IMR-90 (cell line): ENCODE data around the gene ZSWIM5. TPM values are rescaled to one million over a fixed set of nuclear protein-coding genes. Genes with fewer than 3 reads are reported as not detected.

Experiments used
- ATAC-seq: fragments of 200-7000 bp; cut with Tn5 transposase; 2 replicates; pipeline ENCODE4 v1.9.1; 2020; ENCODE audit warnings: low read depth, mild to moderate bottlenecking, moderate library complexity
- BruUV-seq: library from RNA; stranded (reverse); fragments of 400-500 nt; replicated peaks from 2 replicates; lab custom pipeline; 2021; lab: Mats Ljungman, UMichigan
- CTCF ChIA-PET: fragments of 300-600 bp; formaldehyde crosslinking; extraction: SDS; loops from one replicate; lab custom pipeline; 2021; ENCODE audit warnings: antibody characterized with exemption; lab: Yijun Ruan, JAX
- POLR2A ChIA-PET: fragments of 300-600 bp; sonication (Branson Sonifier 250); formaldehyde crosslinking; loops from one replicate; lab custom pipeline; 2022; ENCODE audit warnings: antibody characterized with exemption; ENCODE audit not compliant: unreplicated experiment; lab: Charles Lee
- DNase-seq: peaks from one replicate; pipeline ENCODE4 v3.0.0; 2013
- H2AFZ ChIP-seq: replicated peaks from 2 replicates; pipeline ENCODE3; 2013; ENCODE audit warnings: low read length, mild to moderate bottlenecking; ENCODE audit not compliant: poor library complexity
- H2AK5ac ChIP-seq: 2 replicates; pipeline ENCODE4 v1.6.1; 2013; ENCODE audit warnings: low read depth, low read length, inconsistent platforms
- H2AK9ac ChIP-seq: replicated peaks from 2 replicates; pipeline ENCODE3; 2013; ENCODE audit warnings: mild to moderate bottlenecking, low read depth, low read length, moderate library complexity; ENCODE audit not compliant: poor library complexity
- H2BK120ac ChIP-seq: 2 replicates; pipeline ENCODE4 v1.6.1; 2013; ENCODE audit warnings: low read depth, low read length, inconsistent platforms
- H2BK15ac ChIP-seq: 3 replicates; pipeline ENCODE4 v1.6.1; 2013; ENCODE audit warnings: low read depth, low read length, inconsistent platforms
- H2BK20ac ChIP-seq: 2 replicates; pipeline ENCODE4 v1.6.1; 2013; ENCODE audit warnings: low read depth, mild to moderate bottlenecking, inconsistent platforms, low read length, moderate library complexity
- H2BK5ac ChIP-seq: 2 replicates; pipeline ENCODE4 v1.6.1; 2013; ENCODE audit warnings: mild to moderate bottlenecking, low read depth, low read length, inconsistent platforms; ENCODE audit not compliant: poor library complexity, severe bottlenecking
- H3K14ac ChIP-seq: replicated peaks from 2 replicates; pipeline ENCODE4 v1.6.1; 2013; ENCODE audit warnings: low read depth, low read length, inconsistent platforms
- H3K18ac ChIP-seq: 2 replicates; pipeline ENCODE4 v1.6.1; 2013; ENCODE audit warnings: low read depth, low read length, control low read depth
- H3K23ac ChIP-seq: 2 replicates; pipeline ENCODE4 v1.6.1; 2013; ENCODE audit warnings: low read depth, low read length, inconsistent platforms
- H3K27ac ChIP-seq: 2 replicates; pipeline ENCODE4 v1.5.1; 2013; ENCODE audit warnings: mild to moderate bottlenecking, control low read depth, low read length; ENCODE audit not compliant: insufficient read depth
- H3K27me3 ChIP-seq: 2 replicates; pipeline ENCODE4 v1.6.1; 2013; ENCODE audit warnings: low read length; ENCODE audit not compliant: control insufficient read depth, insufficient read depth
- H3K36me3 ChIP-seq: 2 replicates; pipeline ENCODE4 v1.6.1; 2013; ENCODE audit warnings: low read length, mixed read lengths; ENCODE audit not compliant: control insufficient read depth, insufficient read depth
- H3K4ac ChIP-seq: 2 replicates; pipeline ENCODE4 v1.6.1; 2013; ENCODE audit warnings: low read depth, low read length, inconsistent platforms
- H3K4me1 ChIP-seq: 2 replicates; pipeline ENCODE4 v1.6.1; 2013; ENCODE audit warnings: low read length, mixed read lengths; ENCODE audit not compliant: control insufficient read depth, insufficient read depth
- H3K4me2 ChIP-seq: 2 replicates; pipeline ENCODE4 v1.6.1; 2013; ENCODE audit warnings: low read depth, mild to moderate bottlenecking, control low read depth, low read length, moderate library complexity
- H3K4me3 ChIP-seq: 2 replicates; pipeline ENCODE4 v1.5.1; 2013; ENCODE audit warnings: low read depth, mild to moderate bottlenecking, control low read depth, low read length, moderate library complexity; ENCODE audit not compliant: insufficient read depth
- H3K56ac ChIP-seq: 2 replicates; pipeline ENCODE4 v1.6.1; 2013; ENCODE audit warnings: low read length, inconsistent platforms; ENCODE audit not compliant: insufficient read depth; ENCODE audit errors: extremely low read depth
- H3K79me1 ChIP-seq, 2 experiments: 2 replicates each; pipeline ENCODE4 v1.6.1; 2013; ENCODE audit warnings: low read length in 2 of 2, inconsistent platforms in 1 of 2, low read depth in 1 of 2
- H3K9ac ChIP-seq: 2 replicates; pipeline ENCODE4 v1.6.1; 2013; ENCODE audit warnings: low read depth, low read length, control low read depth
- H3K9me1 ChIP-seq: 2 replicates; pipeline ENCODE4 v1.6.1; 2013; ENCODE audit warnings: low read length, inconsistent platforms; ENCODE audit not compliant: insufficient read depth
- H3K9me3 ChIP-seq: 2 replicates; pipeline ENCODE4 v1.6.1; 2013; ENCODE audit warnings: low read length; ENCODE audit not compliant: control insufficient read depth, insufficient read depth
- H4K20me1 ChIP-seq: 2 replicates; pipeline ENCODE4 v1.6.1; 2013; ENCODE audit warnings: low read length, inconsistent platforms; ENCODE audit not compliant: insufficient read depth
- H4K5ac ChIP-seq: 2 replicates; pipeline ENCODE4 v1.6.1; 2013; ENCODE audit warnings: mild to moderate bottlenecking, low read depth, low read length, control low read depth
- H4K8ac ChIP-seq, 2 experiments: 2 replicates each; pipeline ENCODE4 v1.6.1; 2013; ENCODE audit warnings: low read depth in 2 of 2, low read length in 2 of 2, control low read depth in 1 of 2, inconsistent platforms in 1 of 2
- H4K91ac ChIP-seq: 2 replicates; pipeline ENCODE4 v1.6.1; 2013; ENCODE audit warnings: low read depth, low read length, inconsistent platforms; ENCODE audit not compliant: insufficient read depth
- BHLHE40 ChIP-seq: fragments of 150-350 bp; IDR thresholded peaks from 2 replicates; pipeline ENCODE4 v1.6.1; 2016; ENCODE audit warnings: mild to moderate bottlenecking, low read depth, low read length
- CEBPB ChIP-seq: IDR thresholded peaks from 2 replicates; pipeline ENCODE4 v1.6.1; 2012; ENCODE audit warnings: low read depth, low read length, improper control_type of control experiment
- CHD1 ChIP-seq: IDR thresholded peaks from 2 replicates; pipeline ENCODE4 v1.6.1; 2012; ENCODE audit warnings: low read depth, low read length, improper control_type of control experiment
- FOS ChIP-seq: fragments of 150-350 bp; IDR thresholded peaks from 2 replicates; pipeline ENCODE4 v1.6.1; 2016; ENCODE audit warnings: low read depth, low read length
- MAFK ChIP-seq: IDR thresholded peaks from 2 replicates; pipeline ENCODE4 v1.6.1; 2012; ENCODE audit warnings: low read depth, low read length, improper control_type of control experiment
- MAZ ChIP-seq: IDR thresholded peaks from 2 replicates; pipeline ENCODE4 v1.6.1; 2012; ENCODE audit warnings: low read depth, mild to moderate bottlenecking, low read length, improper control_type of control experiment, moderate library complexity, borderline replicate concordance
- MXI1 ChIP-seq: IDR thresholded peaks from 2 replicates; pipeline ENCODE4 v1.6.1; 2012; ENCODE audit warnings: low read depth, mild to moderate bottlenecking, low read length, moderate library complexity, borderline replicate concordance
- NFE2L2 ChIP-seq: fragments of 150-350 bp; IDR thresholded peaks from 2 replicates; pipeline ENCODE4 v1.6.1; 2016; ENCODE audit warnings: low read depth, mild to moderate bottlenecking, low read length
- POLR2A ChIP-seq: IDR thresholded peaks from 2 replicates; pipeline ENCODE4 v1.6.1; 2012; ENCODE audit warnings: mild to moderate bottlenecking, low read depth, low read length
- RAD21 ChIP-seq: IDR thresholded peaks from 2 replicates; pipeline ENCODE4 v1.6.1; 2012; ENCODE audit warnings: low read length, improper control_type of control experiment
- RCOR1 ChIP-seq: IDR thresholded peaks from 2 replicates; pipeline ENCODE4 v1.6.1; 2012; ENCODE audit warnings: mild to moderate bottlenecking, low read length, improper control_type of control experiment; ENCODE audit not compliant: insufficient replicate concordance
- RFX5 ChIP-seq: IDR thresholded peaks from 2 replicates; pipeline ENCODE4 v1.8.0; 2012; ENCODE audit warnings: low read depth, mild to moderate bottlenecking, low read length, moderate library complexity
- SMC3 ChIP-seq: fragments of 150-350 bp; IDR thresholded peaks from 2 replicates; pipeline ENCODE4 v1.6.1; 2016; ENCODE audit warnings: low read depth, mild to moderate bottlenecking, antibody characterized with exemption, low read length, moderate library complexity
- WGBS, 2 experiments: methylation state at CpG; one replicate each; pipeline versions ENCODE4 v1.1.5 to v1.1.7; 2013; ENCODE audit warnings: missing lambda C conversion rate in 2 of 2; ENCODE audit not compliant: insufficient read length in 1 of 2; ENCODE audit errors: extremely low coverage in 2 of 2; 5-methylcytosine and 5-hydroxymethylcytosine counted together
- dilution Hi-C: fragments of 300-500 bp; cut with HindIII; formaldehyde crosslinking; loops from one replicate; pipeline ENCODE4 v1.14.3; 2018; ENCODE audit warnings: low sequenced_read_pairs; ENCODE audit not compliant: unreplicated experiment
- in situ Hi-C: fragments of 300-500 bp; cut with MboI; formaldehyde crosslinking; loops from 3 replicates; pipeline ENCODE4 v1.14.3; 2019; ENCODE audit warnings: low sequenced_read_pairs, inconsistent platforms, mixed read lengths
- intact Hi-C: fragments of 100-400 bp; cut with micrococcal nuclease; formaldehyde crosslinking; loops from 2 replicates; pipeline ENCODE4 v1.10.0; 2022
- polyA plus RNA-seq, 3 experiments: library from polyadenylated mRNA; depleted of rRNA; stranded (reverse); fragments of >200 nt; gene quantifications; 2 replicates each; pipeline ENCODE4 v1.2.3, GENCODE V29; 2012; ENCODE audit warnings: low replicate concordance in 1 of 3
- total RNA-seq: library from RNA; depleted of rRNA; stranded (reverse); fragments of >200 nt; gene quantifications from 2 replicates; pipeline ENCODE4 v1.2.3, GENCODE V29; 2012
- TF ChIP-seq, protein P1 (sequence below): fragments of 150-350 bp; IDR thresholded peaks from 2 replicates; pipeline ENCODE4 v1.6.1; 2017; ENCODE audit warnings: mild to moderate bottlenecking, antibody characterized with exemption, low read length, low read depth
- TF ChIP-seq, protein P2 (sequence below): fragments of 150-350 bp; IDR thresholded peaks from 2 replicates; pipeline ENCODE4 v1.6.1; 2016; ENCODE audit warnings: low read depth, mild to moderate bottlenecking, low read length, moderate library complexity, borderline replicate concordance
- TF ChIP-seq, protein P3 (sequence below): conservative IDR thresholded peaks from 2 replicates; pipeline ENCODE4 v1.5.1; 2012; ENCODE audit warnings: mild to moderate bottlenecking, low read depth, low read length, improper control_type of control experiment

Gene ZSWIM5
- total and polyA plus RNA-seq, 2 of the 4 experiments (the other 2 are of a cell fraction) = under 0.01 to 0.03 TPM

DNA sequence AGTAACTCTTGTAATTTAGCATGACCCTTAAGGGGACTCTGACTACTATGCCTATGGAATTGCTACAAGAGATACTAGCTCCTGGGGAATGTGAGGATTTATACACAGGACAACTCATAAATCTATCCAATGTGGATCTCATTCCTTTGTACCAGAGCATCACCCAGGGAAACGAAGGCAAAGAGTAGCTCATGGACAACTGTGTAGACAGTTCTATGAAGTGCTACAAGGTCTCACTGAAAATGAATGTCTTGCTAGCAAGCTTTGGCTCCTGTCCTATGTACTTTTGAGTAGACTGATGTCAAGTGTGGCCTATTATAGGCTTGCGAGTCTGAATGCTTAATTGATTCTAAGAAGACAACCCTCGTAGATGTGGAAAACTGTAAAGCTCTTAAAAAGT, 93.7 kb downstream of the ZSWIM5 start:
- DNase-seq = no peak
- Histone ChIP-seq H3K27me3 (no peaks in the 10 kb centered on the region; the same call in 1 of the 2 replicates), H3K4ac (no peak overlapping the region), H2BK20ac (no peak overlapping the region), H4K5ac (no peak overlapping the region), H2BK5ac (no peak overlapping the region), H4K91ac (no peak overlapping the region), H3K23ac (no peak overlapping the region), H2AK9ac (no peak overlapping the region), H3K36me3 (no peaks in the 10 kb centered on the region), H3K4me1 (no peaks in the 10 kb centered on the region), H3K79me1 (no peaks in the 10 kb centered on the region), H2AK5ac (no peak overlapping the region), H3K9me1 (no peaks in the 10 kb centered on the region), H3K56ac (no peak overlapping the region), H3K18ac (no peak overlapping the region), H3K9me3 (no peaks in the 10 kb centered on the region; the same call in 1 of the 2 replicates), H3K4me3 (no peak overlapping the region), H4K8ac (no peak overlapping the region), H4K20me1 (no peaks in the 10 kb centered on the region), H2AFZ (no peak overlapping the region), H3K9ac (no peak overlapping the region), H3K14ac (no peak overlapping the region), H3K4me2 (no peak overlapping the region), H2BK120ac (no peak overlapping the region), H3K27ac (no peak overlapping the region), H2BK15ac (no peak overlapping the region)
- ChIA-PET CTCF (no interaction called here), POLR2A (no interaction called here)
- intact Hi-C loops = no loop called here
- WGBS, 2 experiments = no CpG with 5 or more reads among the region's 3 CpGs
- dilution Hi-C loops = no loop called here
- no peak for TF ChIP-seq MAZ
- TF ChIP-seq BHLHE40 = no peak
- TF ChIP-seq, protein P1, sequence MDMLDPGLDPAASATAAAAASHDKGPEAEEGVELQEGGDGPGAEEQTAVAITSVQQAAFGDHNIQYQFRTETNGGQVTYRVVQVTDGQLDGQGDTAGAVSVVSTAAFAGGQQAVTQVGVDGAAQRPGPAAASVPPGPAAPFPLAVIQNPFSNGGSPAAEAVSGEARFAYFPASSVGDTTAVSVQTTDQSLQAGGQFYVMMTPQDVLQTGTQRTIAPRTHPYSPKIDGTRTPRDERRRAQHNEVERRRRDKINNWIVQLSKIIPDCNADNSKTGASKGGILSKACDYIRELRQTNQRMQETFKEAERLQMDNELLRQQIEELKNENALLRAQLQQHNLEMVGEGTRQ = no peak
- TF ChIP-seq MXI1 = no peak
- TF ChIP-seq NFE2L2 = no peak
- no peak for TF ChIP-seq RAD21
- TF ChIP-seq, protein P2, sequence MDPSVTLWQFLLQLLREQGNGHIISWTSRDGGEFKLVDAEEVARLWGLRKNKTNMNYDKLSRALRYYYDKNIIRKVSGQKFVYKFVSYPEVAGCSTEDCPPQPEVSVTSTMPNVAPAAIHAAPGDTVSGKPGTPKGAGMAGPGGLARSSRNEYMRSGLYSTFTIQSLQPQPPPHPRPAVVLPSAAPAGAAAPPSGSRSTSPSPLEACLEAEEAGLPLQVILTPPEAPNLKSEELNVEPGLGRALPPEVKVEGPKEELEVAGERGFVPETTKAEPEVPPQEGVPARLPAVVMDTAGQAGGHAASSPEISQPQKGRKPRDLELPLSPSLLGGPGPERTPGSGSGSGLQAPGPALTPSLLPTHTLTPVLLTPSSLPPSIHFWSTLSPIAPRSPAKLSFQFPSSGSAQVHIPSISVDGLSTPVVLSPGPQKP = no peak
- no peak for TF ChIP-seq CHD1
- no peak for TF ChIP-seq FOS
- TF ChIP-seq CEBPB = no peak
- TF ChIP-seq SMC3 = no peak
- no peak for TF ChIP-seq POLR2A
- no peak for TF ChIP-seq RCOR1
- no peak for TF ChIP-seq MAFK
- TF ChIP-seq RFX5 = no peak
- TF ChIP-seq, protein P3, sequence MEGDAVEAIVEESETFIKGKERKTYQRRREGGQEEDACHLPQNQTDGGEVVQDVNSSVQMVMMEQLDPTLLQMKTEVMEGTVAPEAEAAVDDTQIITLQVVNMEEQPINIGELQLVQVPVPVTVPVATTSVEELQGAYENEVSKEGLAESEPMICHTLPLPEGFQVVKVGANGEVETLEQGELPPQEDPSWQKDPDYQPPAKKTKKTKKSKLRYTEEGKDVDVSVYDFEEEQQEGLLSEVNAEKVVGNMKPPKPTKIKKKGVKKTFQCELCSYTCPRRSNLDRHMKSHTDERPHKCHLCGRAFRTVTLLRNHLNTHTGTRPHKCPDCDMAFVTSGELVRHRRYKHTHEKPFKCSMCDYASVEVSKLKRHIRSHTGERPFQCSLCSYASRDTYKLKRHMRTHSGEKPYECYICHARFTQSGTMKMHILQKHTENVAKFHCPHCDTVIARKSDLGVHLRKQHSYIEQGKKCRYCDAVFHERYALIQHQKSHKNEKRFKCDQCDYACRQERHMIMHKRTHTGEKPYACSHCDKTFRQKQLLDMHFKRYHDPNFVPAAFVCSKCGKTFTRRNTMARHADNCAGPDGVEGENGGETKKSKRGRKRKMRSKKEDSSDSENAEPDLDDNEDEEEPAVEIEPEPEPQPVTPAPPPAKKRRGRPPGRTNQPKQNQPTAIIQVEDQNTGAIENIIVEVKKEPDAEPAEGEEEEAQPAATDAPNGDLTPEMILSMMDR = no peak
- in situ Hi-C loops = no loop called here
- no TSS peak for BruUV-seq
- no peak for ATAC-seq
